ENCODE data around the gene EYS.
"Not testable (repeated sequence)": the region's sequence is repeated elsewhere in the genome, so short reads cannot be mapped to it uniquely, and the experiment has no call there.

The EYS gene

DNA sequence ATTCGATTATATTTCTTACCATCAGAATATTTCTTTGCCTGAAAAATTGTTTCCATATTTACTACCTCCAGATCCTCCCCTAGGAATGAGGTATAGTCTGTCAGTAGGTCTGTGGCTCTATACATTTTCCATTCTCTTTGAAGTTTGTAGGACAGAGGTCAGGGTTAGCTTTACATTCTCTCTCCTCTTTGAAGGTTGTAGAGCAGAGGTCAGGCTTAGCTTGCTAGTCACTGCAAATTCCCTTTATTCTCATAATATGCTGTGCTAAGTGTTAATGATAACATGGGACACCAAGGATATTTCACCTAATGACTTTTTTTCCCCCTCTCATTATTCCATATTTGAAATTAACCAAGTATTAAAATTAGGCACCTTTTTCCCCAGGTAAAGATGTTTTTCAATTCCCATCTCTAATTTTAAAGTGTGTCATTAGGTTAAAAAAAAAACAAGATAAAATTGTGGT is 1660.2 kb downstream of the EYS start:
- TF ChIP-seq, protein P1, sequence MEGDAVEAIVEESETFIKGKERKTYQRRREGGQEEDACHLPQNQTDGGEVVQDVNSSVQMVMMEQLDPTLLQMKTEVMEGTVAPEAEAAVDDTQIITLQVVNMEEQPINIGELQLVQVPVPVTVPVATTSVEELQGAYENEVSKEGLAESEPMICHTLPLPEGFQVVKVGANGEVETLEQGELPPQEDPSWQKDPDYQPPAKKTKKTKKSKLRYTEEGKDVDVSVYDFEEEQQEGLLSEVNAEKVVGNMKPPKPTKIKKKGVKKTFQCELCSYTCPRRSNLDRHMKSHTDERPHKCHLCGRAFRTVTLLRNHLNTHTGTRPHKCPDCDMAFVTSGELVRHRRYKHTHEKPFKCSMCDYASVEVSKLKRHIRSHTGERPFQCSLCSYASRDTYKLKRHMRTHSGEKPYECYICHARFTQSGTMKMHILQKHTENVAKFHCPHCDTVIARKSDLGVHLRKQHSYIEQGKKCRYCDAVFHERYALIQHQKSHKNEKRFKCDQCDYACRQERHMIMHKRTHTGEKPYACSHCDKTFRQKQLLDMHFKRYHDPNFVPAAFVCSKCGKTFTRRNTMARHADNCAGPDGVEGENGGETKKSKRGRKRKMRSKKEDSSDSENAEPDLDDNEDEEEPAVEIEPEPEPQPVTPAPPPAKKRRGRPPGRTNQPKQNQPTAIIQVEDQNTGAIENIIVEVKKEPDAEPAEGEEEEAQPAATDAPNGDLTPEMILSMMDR (IDR thresholded peaks at IDR 0.05; ENCODE audit: low read depth, low read length): no peak
- no peak overlapping the region for H3K4me3 ChIP-seq (ENCODE audit: low read depth, low read length)

DNA sequence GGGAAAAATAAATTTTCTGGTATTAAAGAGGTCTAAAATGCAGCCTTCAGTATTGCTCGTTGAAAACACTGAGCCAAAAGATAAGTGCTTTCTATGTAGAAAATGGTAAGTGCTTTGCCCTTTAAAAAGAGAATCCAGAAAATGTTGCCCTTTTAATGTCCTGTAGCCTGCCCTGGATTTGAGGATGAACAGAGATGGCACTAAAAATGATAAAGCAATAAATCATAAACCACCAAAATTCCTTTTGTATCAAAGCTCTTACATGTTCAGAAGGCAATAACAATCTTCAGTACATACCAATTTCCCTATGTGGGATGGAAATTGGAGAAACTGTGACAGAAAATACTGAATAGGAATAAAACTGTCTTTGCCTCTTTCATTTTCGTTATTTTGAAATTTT is 1665.7 kb downstream of the EYS start:
- no peak overlapping the region for H3K4me3 ChIP-seq (ENCODE audit: low read depth, low read length)
- TF ChIP-seq, protein P1 (IDR thresholded peaks at IDR 0.05; ENCODE audit: low read depth, low read length): no peak

DNA sequence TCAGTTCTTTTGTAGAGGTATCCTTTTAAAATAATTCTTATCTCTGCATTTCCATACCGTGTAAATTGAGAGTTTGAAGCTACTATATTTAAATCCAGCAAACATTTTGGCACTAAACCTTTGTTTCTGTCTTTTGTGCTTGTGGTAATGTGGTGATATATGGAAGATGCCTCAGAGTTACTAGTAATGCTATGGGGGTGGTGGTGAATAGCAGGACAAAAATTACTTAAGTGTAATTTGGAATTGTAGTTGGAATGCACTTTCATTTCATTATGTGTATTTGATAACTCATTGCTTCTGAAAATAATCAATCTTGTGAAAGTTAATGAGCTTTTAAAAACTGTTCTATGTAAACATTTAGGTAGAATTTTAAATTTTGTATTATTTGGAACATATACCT is 1666.9 kb downstream of the EYS start:
- no peak overlapping the region for H3K4me3 ChIP-seq (ENCODE audit: low read depth, low read length)
- TF ChIP-seq, protein P1 (IDR thresholded peaks at IDR 0.05; ENCODE audit: low read depth, low read length): no peak

DNA sequence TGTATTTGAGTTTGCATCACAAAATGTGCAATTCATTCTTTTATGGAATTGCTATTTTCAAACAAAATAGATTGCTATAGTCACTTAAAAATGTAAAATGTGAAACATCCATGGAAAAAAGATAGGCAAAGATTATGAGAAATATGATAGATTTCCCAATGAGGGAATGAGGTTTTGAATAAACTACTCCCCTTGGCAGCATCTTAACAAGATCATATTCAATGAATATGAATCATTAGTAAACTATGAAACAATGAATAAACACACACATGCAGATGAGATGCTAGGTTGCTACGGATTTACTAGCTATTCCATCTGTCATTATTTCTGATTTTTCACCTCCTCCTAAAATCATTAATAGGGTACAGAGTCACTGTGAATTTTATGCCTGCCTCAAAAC is 1669.6 kb downstream of the EYS start:
- no peak overlapping the region for H3K4me3 ChIP-seq (ENCODE audit: low read depth, low read length)
- TF ChIP-seq, protein P1 (IDR thresholded peaks at IDR 0.05; ENCODE audit: low read depth, low read length): no peak

DNA sequence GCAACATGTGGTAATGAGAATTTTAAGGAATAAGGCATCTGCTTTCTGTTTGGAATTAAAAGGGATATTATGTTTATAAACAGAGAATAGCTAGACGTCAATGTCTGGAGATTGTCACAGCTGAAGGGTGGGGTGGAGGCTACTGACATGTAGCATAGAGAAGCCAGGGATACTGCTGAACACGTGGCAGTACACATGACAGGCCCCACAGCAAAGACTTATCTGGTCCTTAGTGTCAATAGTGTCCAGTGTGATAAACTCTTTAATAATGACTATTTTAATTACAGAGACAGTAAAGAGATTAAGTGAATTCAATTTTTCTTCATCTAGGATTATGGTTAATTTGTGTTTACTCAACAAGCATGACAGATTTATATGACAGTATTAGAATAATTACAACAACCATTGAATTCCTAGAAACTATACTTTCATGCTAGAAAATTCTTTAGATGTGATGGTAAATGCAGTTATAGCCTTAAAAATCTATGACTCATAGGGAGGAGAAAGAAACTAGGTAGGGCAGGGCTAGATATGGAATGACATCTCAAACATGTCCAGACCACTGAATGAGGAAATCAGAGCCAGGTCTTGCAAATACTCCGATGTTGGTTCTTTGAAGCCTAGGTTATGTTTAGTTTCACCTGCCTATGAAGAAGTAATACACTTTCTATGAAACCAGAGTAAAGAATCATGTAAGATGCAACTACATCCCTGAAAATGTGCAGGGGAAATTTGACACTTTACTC is 1671.9 kb downstream of the EYS start:
- H3K4me3 ChIP-seq (ENCODE audit: low read depth, low read length): no peak overlapping the region
- TF ChIP-seq, protein P1 (IDR thresholded peaks at IDR 0.05; ENCODE audit: low read depth, low read length): no peak

GRCh38 chr6:64034291-64034690 is 1672.7 kb downstream of the EYS start:
- TF ChIP-seq, protein P1 (IDR thresholded peaks at IDR 0.05; ENCODE audit: low read depth, low read length): no peak
- H3K4me3 ChIP-seq (ENCODE audit: low read depth, low read length): no peak overlapping the region

- not testable (repeated sequence) for H3K4me3 ChIP-seq (ENCODE audit: low read depth, low read length)
These were observed 1675.9 kb downstream of the EYS start for GRCh38 chr6:64030950-64031618.
